Mesothelial cell of epicardium (in vitro differentiated cells): ENCODE results near the gene C20orf204. TPM values are rescaled to one million over a fixed set of nuclear protein-coding genes. Genes with fewer than 3 reads are reported as not detected.

ENCODE experiments used
- DNase-seq, 2 experiments: peaks; one replicate each; pipeline ENCODE4 v3.0.0; 2021; ENCODE audit warnings: low spot score in 2 of 2; ENCODE audit not compliant: unreplicated experiment in 2 of 2
- H3K27ac Mint-ChIP-seq: 2 replicates; pipeline ENCODE4 v1.8.0; 2021; ENCODE audit warnings: mixed read lengths
- H3K27me3 Mint-ChIP-seq: 2 replicates; pipeline ENCODE4 v1.8.0; 2021; ENCODE audit warnings: low read depth, mixed read lengths
- H3K36me3 Mint-ChIP-seq: 2 replicates; pipeline ENCODE4 v1.8.0; 2021; ENCODE audit warnings: mixed read lengths
- H3K4me1 Mint-ChIP-seq: 2 replicates; pipeline ENCODE4 v1.8.0; 2021; ENCODE audit warnings: mixed read lengths
- H3K4me3 Mint-ChIP-seq: 2 replicates; pipeline ENCODE4 v1.8.0; 2021; ENCODE audit warnings: mild to moderate bottlenecking, moderate library complexity, mixed read lengths
- H3K9me3 Mint-ChIP-seq: 2 replicates; pipeline ENCODE4 v1.8.0; 2021; ENCODE audit warnings: mixed read lengths
- CTCF ChIP-seq: fragments of 200-600 bp; sonication (generic); IDR thresholded peaks from one replicate; pipeline ENCODE4 v1.5.0; 2021; ENCODE audit warnings: antibody characterized with exemption; ENCODE audit not compliant: unreplicated experiment
- total RNA-seq: library from RNA; stranded (reverse); gene quantifications from 3 replicates; pipeline ENCODE4 v1.2.1, GENCODE V29; 2021

C20orf204 gene
- total RNA-seq, 1 donor from 2014 or later = 4.2 TPM

- H3K27ac Mint-ChIP-seq = no peak overlapping the region
- H3K4me3 Mint-ChIP-seq = no peak overlapping the region
- TF ChIP-seq CTCF = no peak
- H3K9me3 Mint-ChIP-seq = no peaks in the 10 kb centered on the region
- H3K27me3 Mint-ChIP-seq = no peaks in the 10 kb centered on the region
- DNase-seq = no peak
- H3K4me1 Mint-ChIP-seq = no peaks in the 10 kb centered on the region
- peaks cover 44% of the 10 kb centered on the region for H3K36me3 Mint-ChIP-seq
These were observed 20.3 kb upstream of the C20orf204 start for GRCh38 chr20:64015635-64016034.

- H3K27me3 Mint-ChIP-seq = no peaks in the 10 kb centered on the region
- no peak overlapping the region for H3K27ac Mint-ChIP-seq
- H3K36me3 Mint-ChIP-seq = peaks cover 44% of the 10 kb centered on the region
- H3K4me1 Mint-ChIP-seq = no peaks in the 10 kb centered on the region
- H3K4me3 Mint-ChIP-seq = no peak overlapping the region
- no peak for TF ChIP-seq CTCF
- no peaks in the 10 kb centered on the region for H3K9me3 Mint-ChIP-seq
- DNase-seq = no peak
These were observed 14.6 kb upstream of the C20orf204 start for GRCh38 chr20:64021124-64021975.

GRCh38 chr20:64022671-64023360, 13.2 kb upstream of the C20orf204 start:
- no peak overlapping the region for H3K4me3 Mint-ChIP-seq
- DNase-seq = no peak
- H3K4me1 Mint-ChIP-seq = no peaks in the 10 kb centered on the region
- no peak for TF ChIP-seq CTCF
- H3K27ac Mint-ChIP-seq = no peak overlapping the region
- H3K9me3 Mint-ChIP-seq = no peaks in the 10 kb centered on the region
- peaks cover 42% of the 10 kb centered on the region for H3K36me3 Mint-ChIP-seq
- no peaks in the 10 kb centered on the region for H3K27me3 Mint-ChIP-seq

GRCh38 chr20:64023361-64024140, 12.4 kb upstream of the C20orf204 start:
- H3K4me3 Mint-ChIP-seq = no peak overlapping the region
- no peak for TF ChIP-seq CTCF
- H3K27me3 Mint-ChIP-seq = no peaks in the 10 kb centered on the region
- no peak overlapping the region for H3K27ac Mint-ChIP-seq
- no peaks in the 10 kb centered on the region for H3K4me1 Mint-ChIP-seq
- peaks cover 41% of the 10 kb centered on the region for H3K36me3 Mint-ChIP-seq
- DNase-seq = no peak
- H3K9me3 Mint-ChIP-seq = no peaks in the 10 kb centered on the region

- no peak for DNase-seq
- peaks cover 40% of the 10 kb centered on the region for H3K36me3 Mint-ChIP-seq
- H3K27me3 Mint-ChIP-seq = no peaks in the 10 kb centered on the region
- no peaks in the 10 kb centered on the region for H3K9me3 Mint-ChIP-seq
- TF ChIP-seq CTCF = no peak
- no peak overlapping the region for H3K27ac Mint-ChIP-seq
- no peaks in the 10 kb centered on the region for H3K4me1 Mint-ChIP-seq
- H3K4me3 Mint-ChIP-seq = no peak overlapping the region
These were observed 11.6 kb upstream of the C20orf204 start for GRCh38 chr20:64024141-64024990.
